Measurements from ENCODE around the gene ZNF45.
A peak's percentile ranks its signal among the peaks of the same experiment; 100 is the strongest.
"Not testable (repeated sequence)": the region's sequence is repeated elsewhere in the genome, so short reads cannot be mapped to it uniquely, and the experiment has no call there.

ZNF45 gene

DNA sequence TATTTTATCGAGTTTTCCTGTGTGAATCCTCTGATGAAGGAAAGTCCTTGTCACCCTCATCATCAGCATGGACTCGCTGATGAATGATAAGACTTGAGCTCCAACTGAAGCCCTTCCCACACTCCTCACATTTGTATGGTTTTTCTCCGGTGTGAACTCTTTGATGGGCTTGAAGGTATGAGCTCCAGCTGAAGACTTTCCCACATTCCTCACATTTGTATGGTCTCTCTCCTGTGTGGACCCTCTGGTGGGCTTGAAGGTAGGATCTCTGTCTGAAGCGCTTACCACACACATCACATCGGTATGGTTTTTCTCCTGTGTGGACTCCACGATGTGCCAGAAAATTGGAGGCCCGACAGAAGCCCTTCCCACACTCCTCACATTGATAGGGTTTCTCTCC is 21.7 kb downstream of the ZNF45 start:
- no peak for DNase-seq (ENCODE audit: low read depth in 2 of 2)

DNA sequence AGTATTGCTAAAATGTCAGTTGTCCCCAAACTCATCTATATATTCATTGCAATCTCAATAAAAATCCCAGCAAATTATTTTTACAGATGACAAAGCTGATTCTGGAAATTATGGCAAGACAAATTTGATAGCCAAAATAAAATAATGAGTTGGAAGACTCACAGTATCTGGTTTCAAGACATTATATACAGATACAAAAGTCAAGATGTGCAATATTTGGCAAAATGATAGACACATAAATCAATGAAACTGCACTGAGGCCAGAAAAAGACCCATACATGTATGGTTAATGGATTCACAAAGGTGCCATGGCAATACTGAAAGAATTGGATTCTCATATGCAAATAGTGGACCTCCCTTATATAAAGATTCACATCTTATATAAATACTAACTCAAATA is 24.2 kb downstream of the ZNF45 start:
- no peak for DNase-seq (ENCODE audit: low read depth in 2 of 2)

DNA sequence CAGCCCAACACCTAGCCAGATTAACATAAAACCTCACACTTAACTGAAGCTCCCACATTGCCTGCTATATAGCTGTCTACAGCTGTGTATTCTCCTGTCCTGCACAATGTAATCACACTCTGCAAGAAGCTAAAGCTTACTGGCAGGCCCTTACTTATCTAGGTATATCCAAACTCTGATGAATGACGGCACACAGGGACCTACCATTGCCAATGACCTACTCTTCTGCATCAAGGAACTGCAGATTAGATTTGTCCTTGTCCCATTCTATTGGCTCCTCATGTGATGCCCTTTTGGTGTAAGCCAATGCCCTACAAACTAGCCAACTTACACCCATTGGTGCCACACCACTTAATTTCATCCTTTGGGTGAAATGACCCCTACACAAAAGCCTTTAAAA is 26.4 kb downstream of the ZNF45 start:
- DNase-seq (ENCODE audit: low read depth in 2 of 2) = no peak

DNA sequence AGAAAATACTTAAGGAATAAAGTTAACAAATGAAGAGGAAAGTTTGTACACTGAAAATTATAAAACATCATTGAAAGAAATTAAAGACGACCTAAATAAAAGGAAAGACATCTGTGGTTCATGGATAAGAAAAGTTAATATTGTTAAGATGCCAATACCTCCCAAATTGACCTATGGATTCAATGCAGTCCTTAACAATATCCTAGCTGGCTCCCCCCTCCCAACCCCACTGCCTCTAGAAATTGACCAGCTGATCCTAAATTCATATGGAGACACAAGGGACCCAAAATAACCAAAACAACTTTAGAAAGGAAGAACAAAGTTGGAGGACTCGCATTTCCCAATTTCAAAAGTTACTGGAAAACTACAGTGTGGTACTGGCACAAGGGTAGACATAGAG is 28.3 kb downstream of the ZNF45 start:
- DNase-seq (ENCODE audit: low read depth in 2 of 2) = no peak

DNA sequence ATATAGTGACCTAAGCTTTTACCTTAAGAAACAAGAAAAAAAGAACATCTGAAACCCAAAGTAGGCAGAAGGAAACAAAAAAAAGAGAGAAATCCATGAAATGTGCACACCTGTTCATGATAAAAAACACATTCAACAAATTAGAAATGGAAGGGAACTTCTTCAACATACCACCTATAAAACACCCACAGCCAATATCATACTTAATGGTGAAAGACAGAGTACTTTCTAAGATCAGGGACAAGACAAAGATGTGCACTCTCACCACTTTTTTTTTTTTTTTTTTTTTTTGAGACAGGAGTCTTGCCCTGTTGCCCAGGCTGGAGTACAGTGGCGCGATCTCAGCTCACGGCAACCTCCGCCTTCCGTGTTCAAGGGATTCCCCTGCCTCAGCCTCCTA is 29.2 kb downstream of the ZNF45 start:
- no peak for DNase-seq (ENCODE audit: low read depth in 2 of 2)

DNA sequence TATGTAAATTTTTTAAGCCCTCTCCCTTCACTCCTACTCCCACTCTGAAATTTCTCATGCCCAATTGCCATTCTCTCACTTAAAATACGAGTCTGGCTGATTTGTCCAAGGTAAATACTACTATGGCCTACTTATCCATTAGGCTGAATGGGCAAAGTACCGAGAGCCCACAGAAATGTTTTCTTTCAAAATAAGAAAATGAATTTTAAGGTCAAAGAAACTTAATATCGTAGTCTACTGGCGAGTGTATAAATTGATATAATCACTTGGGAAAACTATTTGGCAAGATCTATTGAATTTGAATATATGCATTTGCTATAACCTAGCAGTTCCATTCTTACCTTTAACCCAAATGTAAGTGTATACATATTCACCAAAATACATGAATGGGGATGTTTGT is 32.7 kb downstream of the ZNF45 start:
- DNase-seq (ENCODE audit: low read depth in 2 of 2) = no peak

DNA sequence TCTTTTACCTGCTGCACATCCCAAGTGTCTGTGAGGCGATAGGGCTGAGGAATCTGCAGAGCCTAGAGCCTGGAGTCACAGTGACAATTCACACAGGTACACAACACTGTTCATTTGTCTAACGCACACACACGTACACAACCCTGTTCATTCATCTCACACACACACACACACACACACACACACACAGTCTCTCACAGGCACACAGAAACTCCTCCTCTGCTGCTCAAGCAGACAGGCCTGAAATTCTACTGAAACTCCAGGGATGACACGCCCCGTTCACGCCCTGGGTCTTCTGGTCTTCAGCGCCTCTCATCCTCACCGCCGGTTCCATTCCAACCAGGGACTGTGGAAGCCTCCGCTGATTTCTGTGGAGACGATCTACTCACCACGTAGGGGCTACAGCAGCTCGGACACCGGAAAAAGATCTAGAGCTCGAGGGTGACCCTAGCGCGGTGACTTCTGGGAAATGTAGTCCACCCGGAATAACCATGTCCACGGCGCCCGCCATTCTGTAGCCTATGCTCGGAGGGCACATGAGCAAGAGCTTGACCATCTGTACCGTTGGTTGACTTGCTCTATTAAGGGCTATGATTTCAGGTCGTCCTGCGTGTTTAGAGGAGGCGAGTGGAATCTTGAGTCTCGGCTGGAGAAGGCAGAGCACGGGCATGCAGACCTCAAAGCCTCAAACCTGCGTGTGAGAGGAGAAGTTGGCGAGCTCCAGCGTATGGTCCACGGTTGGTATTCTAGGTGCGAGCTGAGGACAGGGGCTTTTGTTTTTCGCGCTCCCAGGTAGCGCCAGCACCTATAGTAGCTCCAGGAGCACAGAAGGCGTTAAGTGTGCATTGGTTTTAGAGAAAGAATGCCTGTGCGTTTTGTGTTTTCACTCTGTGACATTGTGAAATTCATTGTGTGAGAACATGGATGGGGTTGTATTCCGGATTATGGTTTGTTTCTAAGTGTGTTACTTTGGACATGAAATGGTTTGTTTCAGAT is 33.4 kb downstream of the ZNF45 start:
- peak; percentile 44 to 56 for DNase-seq (ENCODE audit: low read depth in 2 of 2)

DNA sequence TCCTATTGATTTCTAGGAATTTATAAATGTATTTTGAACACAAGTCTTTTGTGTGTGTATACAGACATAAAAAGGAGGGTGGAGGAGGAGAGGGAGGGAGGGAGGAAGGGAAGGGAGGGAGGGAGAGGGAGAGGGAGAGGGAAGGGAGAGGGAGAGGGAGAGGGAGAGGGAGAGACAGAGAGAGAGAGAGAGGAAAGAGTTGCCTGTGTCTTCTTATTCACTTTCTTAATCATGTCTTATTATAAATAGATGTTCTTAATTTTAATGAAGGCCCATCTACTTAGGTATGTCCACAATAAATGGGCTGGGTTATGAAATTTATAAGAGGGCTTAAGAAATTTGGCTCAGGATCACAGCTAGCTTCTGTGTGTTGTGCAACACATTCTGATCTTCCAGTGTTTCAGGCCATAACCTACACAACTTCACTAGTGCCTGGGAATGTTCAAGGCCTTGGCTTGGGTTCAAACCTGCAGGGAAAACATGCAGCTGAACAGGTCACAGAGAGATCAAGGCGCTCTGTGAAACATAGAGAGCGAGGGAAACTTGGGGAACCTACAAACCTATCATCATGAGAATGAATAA is 39.3 kb downstream of the ZNF45 start:
- DNase-seq (ENCODE audit: low read depth in 2 of 2) = no peak

DNA sequence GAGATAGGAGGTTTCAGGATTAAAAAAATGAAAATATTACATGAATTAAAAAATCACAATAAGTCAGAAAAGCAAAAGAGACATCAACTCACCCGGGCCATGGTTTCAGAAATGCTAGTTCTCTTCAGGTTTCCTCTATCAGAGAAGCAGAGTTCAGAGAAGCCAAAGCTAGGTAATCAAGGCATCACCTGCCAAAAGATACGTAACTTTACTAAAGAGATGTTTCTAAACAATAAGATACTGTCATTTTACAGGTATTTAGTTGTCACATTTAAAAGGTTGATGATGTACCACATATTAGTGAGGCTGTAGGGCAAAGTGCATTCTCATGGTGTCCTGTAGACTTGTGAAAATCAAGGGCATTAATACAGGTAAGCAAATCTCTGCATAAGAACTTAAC is 51.2 kb downstream of the ZNF45 start, which contains the start of gene ZNF404:
ZNF404 (minus strand) TSS at position 101 of the 400 bp plus-strand sequence.
- DNase-seq (ENCODE audit: low read depth in 2 of 2) = no peak

DNA sequence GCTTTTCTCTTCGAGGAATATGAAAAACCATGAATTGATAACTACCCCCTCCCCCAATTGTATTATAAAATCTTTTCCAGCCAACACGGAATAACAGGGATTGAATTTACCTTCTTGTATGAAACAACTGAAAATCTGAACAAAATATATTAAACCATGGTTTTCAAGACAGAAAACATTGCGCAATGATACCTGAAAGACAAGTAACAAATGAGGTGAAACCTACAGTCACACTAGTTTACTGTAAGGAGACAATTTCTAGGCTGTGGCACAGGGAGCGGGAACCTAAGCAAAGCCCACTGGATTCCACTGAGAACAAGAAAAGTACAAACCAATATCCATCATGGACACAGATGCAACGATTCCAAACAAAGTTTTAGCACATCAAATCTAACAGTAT is 54.6 kb downstream of the ZNF45 start:
- DNase-seq (ENCODE audit: low read depth in 2 of 2) = no peak

DNA sequence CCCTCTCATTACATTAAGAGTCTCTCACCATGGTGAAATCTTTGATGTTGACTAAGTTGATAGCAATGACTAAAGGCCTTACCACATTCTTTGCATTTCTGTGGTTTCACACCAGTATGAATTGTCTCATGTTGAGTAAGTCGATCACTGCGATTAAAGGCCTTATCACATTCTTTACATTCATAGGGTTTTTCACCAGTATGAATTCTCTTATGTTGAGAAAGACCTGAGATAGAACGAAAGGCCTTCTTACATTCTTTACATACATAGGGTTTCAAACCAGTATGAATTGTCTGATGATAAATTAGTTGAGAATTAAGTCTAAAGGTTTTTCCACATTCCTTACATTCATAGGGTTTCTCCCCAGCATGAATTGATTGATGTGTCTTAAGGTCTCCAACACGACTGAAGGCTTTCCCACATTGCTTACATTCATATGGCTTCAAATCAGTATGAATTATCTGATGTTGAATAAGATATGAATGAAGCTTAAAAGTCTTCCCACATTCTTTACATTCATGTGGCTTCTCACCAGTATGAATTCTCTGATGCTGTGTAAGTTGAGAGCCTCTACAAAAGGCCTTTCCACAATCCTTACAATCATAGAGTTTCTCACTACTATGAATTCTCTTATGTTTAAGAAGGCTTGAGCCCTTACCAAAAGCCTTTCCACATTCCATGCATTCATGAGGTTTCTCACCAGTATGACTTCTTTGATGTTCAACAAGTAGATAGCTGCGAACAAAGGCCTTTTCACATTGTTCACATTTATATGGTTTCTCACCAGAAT is 62.3 kb downstream of the ZNF45 start:
- DNase-seq (ENCODE audit: low read depth in 2 of 2) = no peak

DNA sequence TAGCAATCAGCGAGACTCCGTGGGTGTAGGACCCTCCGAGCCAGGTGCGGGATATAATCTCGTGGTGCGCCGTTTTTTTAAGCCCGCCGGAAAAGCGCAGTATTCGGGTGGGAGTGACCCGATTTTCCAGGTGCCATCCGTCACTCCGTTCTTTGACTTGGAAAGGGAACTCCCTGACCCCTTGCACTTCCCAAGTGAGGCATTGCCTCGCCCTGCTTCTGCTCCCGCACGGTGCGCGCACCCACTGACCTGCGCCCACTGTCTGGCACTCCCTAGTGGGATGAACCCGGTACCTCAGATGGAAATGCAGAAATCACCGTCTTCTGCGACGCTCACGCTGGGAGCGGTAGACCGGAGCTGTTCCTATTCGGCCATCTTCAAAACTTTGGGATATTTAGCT is 68.2 kb downstream of the ZNF45 start:
- not testable (repeated sequence) for DNase-seq (ENCODE audit: low read depth in 2 of 2)
